ENCODE data around the gene NCSTN.

The NCSTN gene

GRCh38 chr1:160367934-160368923 lies 25.0 kb downstream of the NCSTN start:
- no peak overlapping the region for H3K4me3 ChIP-seq (ENCODE audit: low read depth, low read length)
- DNase-seq (ENCODE audit: low read depth) = no peak
- TF ChIP-seq CTCF (IDR thresholded peaks at IDR 0.05; ENCODE audit: insufficient read depth, low read depth, low read length, missing control alignments) = no peak

- no peak overlapping the region for H3K4me3 ChIP-seq (ENCODE audit: low read depth, low read length)
- no peak for TF ChIP-seq CTCF (IDR thresholded peaks at IDR 0.05; ENCODE audit: insufficient read depth, low read depth, low read length, missing control alignments)
- DNase-seq (ENCODE audit: low read depth) = no peak
Observed at GRCh38 chr1:160369087-160369486, 25.9 kb downstream of the NCSTN start.

GRCh38 chr1:160370561-160371345 lies 27.6 kb downstream of the NCSTN start:
- DNase-seq (ENCODE audit: low read depth) = no peak
- TF ChIP-seq CTCF (IDR thresholded peaks at IDR 0.05; ENCODE audit: insufficient read depth, low read depth, low read length, missing control alignments) = no peak
- H3K4me3 ChIP-seq (ENCODE audit: low read depth, low read length) = no peak overlapping the region

- DNase-seq (ENCODE audit: low read depth) = no peak
- TF ChIP-seq CTCF (IDR thresholded peaks at IDR 0.05; ENCODE audit: insufficient read depth, low read depth, low read length, missing control alignments) = no peak
Observed at GRCh38 chr1:160371346-160371631, 28.1 kb downstream of the NCSTN start.

GRCh38 chr1:160371756-160372155 lies 28.6 kb downstream of the NCSTN start:
- H3K4me3 ChIP-seq (ENCODE audit: low read depth, low read length) = no peak overlapping the region
- no peak for TF ChIP-seq CTCF (IDR thresholded peaks at IDR 0.05; ENCODE audit: insufficient read depth, low read depth, low read length, missing control alignments)
- DNase-seq (ENCODE audit: low read depth) = no peak

More at GRCh38 chr1:160371346-160371631, 28.1 kb downstream of the NCSTN start:
- H3K4me3 ChIP-seq (ENCODE audit: low read depth, low read length) = no peak overlapping the region

DNA sequence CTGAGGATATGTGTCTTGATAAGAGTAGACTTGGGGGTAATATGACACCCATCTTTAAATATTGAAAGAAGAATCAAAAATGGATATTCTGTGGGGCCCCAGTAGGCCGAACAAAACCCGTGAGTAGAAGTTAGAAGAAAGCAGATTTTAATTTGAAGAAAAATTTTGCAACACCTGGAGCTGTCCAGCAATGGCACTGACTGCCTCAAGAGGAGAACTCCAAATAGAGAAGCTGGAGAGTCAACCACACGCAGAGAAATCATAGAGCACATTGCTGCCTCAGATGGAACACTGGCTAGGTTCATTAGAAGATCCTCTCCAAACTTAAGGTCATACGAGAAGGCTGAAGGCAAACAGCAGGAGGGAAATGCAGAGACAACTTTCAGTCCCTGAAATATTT lies 30.5 kb downstream of the NCSTN start:
- DNase-seq (ENCODE audit: low read depth) = no peak
- no peak for TF ChIP-seq CTCF (IDR thresholded peaks at IDR 0.05; ENCODE audit: insufficient read depth, low read depth, low read length, missing control alignments)
- H3K4me3 ChIP-seq (ENCODE audit: low read depth, low read length) = no peak overlapping the region

Measured in GM12865 (cell line).